CD14-positive monocyte (primary cell): Measurements from ENCODE around the gene SFXN4. TPM values are rescaled to one million over a fixed set of nuclear protein-coding genes. Genes with fewer than 3 reads are reported as not detected.

ENCODE experiments used
- DNase-seq, 3 donors: peaks; one replicate each; pipeline ENCODE4 v3.0.0-alpha.2; 2011 to 2022
- H2AFZ ChIP-seq: 2 replicates; pipeline ENCODE4 v1.6.0; 2012; ENCODE audit warnings: mild to moderate bottlenecking, low read depth, low read length, inconsistent platforms; ENCODE audit not compliant: insufficient read depth, poor library complexity, severe bottlenecking
- H3K27ac ChIP-seq, 2 donors: 1 replicate in 1 of 2; 2 replicates in 1 of 2; pipeline ENCODE4 v1.5.1; 2012 to 2013; ENCODE audit warnings: low read length in 2 of 2, control low read depth in 1 of 2, inconsistent platforms in 1 of 2, low read depth in 1 of 2, mild to moderate bottlenecking in 1 of 2
- H3K27me3 ChIP-seq, 2 donors: one replicate each; pipeline versions ENCODE4 v1.6.0 to v1.6.1; 2011 to 2013; ENCODE audit warnings: low read length in 2 of 2; ENCODE audit not compliant: control insufficient read depth in 2 of 2, insufficient read depth in 2 of 2
- H3K36me3 ChIP-seq, 2 donors: replicated peaks in 1 of 2; 1 replicate in 1 of 2; 2 replicates in 1 of 2; pipeline versions ENCODE4 v1.5.1 to v1.6.1; 2012 to 2013; ENCODE audit warnings: low read length in 2 of 2, control low read depth in 1 of 2, inconsistent platforms in 1 of 2, mild to moderate bottlenecking in 1 of 2; ENCODE audit not compliant: insufficient read depth in 2 of 2, control insufficient read depth in 1 of 2
- H3K4me1 ChIP-seq, 2 donors: 1 replicate in 1 of 2; 2 replicates in 1 of 2; pipeline versions ENCODE4 v1.5.1 to v1.6.1; 2012 to 2013; ENCODE audit warnings: low read length in 2 of 2, control low read depth in 1 of 2, inconsistent platforms in 1 of 2, mild to moderate bottlenecking in 1 of 2, moderate library complexity in 1 of 2; ENCODE audit not compliant: insufficient read depth in 2 of 2, control insufficient read depth in 1 of 2
- H3K4me2 ChIP-seq: replicated peaks from 2 replicates; pipeline ENCODE3; 2012; ENCODE audit warnings: low read length, moderate library complexity, mild to moderate bottlenecking; ENCODE audit not compliant: poor library complexity, severe bottlenecking; ENCODE audit errors: extremely low read depth
- H3K4me3 ChIP-seq, 3 experiments: fragments of 200-600 bp in 1 of 3; sonication (generic) in 1 of 3; replicated peaks in 1 of 3; 1 replicate in 2 of 3; 2 replicates in 1 of 3; pipeline ENCODE4 v1.5.1; 2011 to 2013; ENCODE audit warnings: low read length in 3 of 3, mild to moderate bottlenecking in 3 of 3, control low read depth in 2 of 3, low read depth in 2 of 3, inconsistent platforms in 1 of 3, moderate library complexity in 1 of 3
- H3K79me2 ChIP-seq: 2 replicates; pipeline ENCODE4 v1.6.0; 2012; ENCODE audit warnings: mild to moderate bottlenecking, control low read depth, inconsistent platforms, low read length, moderate library complexity; ENCODE audit not compliant: insufficient read depth
- H3K9ac ChIP-seq: 2 replicates; pipeline ENCODE4 v1.6.0; 2017; ENCODE audit warnings: low read length, mild to moderate bottlenecking; ENCODE audit not compliant: insufficient read depth, poor library complexity, severe bottlenecking
- H3K9me3 ChIP-seq, 2 donors: replicated peaks in 1 of 2; 1 replicate in 1 of 2; 2 replicates in 1 of 2; pipeline versions ENCODE4 v1.5.1 to v1.6.1; 2012 to 2013; ENCODE audit warnings: low read length in 2 of 2, control low read depth in 1 of 2; ENCODE audit not compliant: control insufficient read depth in 1 of 2, insufficient read depth in 1 of 2
- H4K20me1 ChIP-seq: 2 replicates; pipeline ENCODE4 v1.6.0; 2012; ENCODE audit warnings: mild to moderate bottlenecking, low read length, control low read depth, moderate library complexity; ENCODE audit not compliant: insufficient read depth
- H3K27ac Mint-ChIP-seq, 7 donors: one replicate each; pipeline ENCODE4 v1.8.0; 2020; ENCODE audit warnings: mild to moderate bottlenecking in 7 of 7, mixed read lengths in 7 of 7, moderate library complexity in 6 of 7, inconsistent platforms in 2 of 7
- H3K27me3 Mint-ChIP-seq, 3 donors: one replicate each; pipeline ENCODE4 v1.8.0; 2021 to 2022; ENCODE audit warnings: low read depth in 3 of 3, mild to moderate bottlenecking in 3 of 3, mixed read lengths in 3 of 3, moderate library complexity in 3 of 3, inconsistent platforms in 1 of 3
- H3K36me3 Mint-ChIP-seq, 2 donors: one replicate each; pipeline ENCODE4 v1.8.0; 2020; ENCODE audit warnings: mixed read lengths in 2 of 2, inconsistent platforms in 1 of 2, mild to moderate bottlenecking in 1 of 2
- H3K4me1 Mint-ChIP-seq: one replicate; pipeline ENCODE4 v1.8.0; 2020; ENCODE audit warnings: mild to moderate bottlenecking, mixed read lengths
- H3K4me3 Mint-ChIP-seq, 2 donors: one replicate each; pipeline ENCODE4 v1.8.0; 2020; ENCODE audit warnings: mild to moderate bottlenecking in 2 of 2, mixed read lengths in 2 of 2, moderate library complexity in 1 of 2
- H3K9me3 Mint-ChIP-seq, 7 donors: one replicate each; pipeline ENCODE4 v1.8.0; 2020 to 2022; ENCODE audit warnings: mixed read lengths in 7 of 7, mild to moderate bottlenecking in 6 of 7, moderate library complexity in 6 of 7, inconsistent platforms in 2 of 7
- WGBS: methylation state at CpG from one replicate; pipeline ENCODE4 v1.1.5; 2013; ENCODE audit warnings: missing lambda C conversion rate; ENCODE audit not compliant: insufficient coverage; 5-methylcytosine and 5-hydroxymethylcytosine counted together
- intact Hi-C, 2 donors: fragments of 100-400 bp; cut with micrococcal nuclease; formaldehyde crosslinking; loops; one replicate each; pipeline versions ENCODE4 v1.15.0 to v1.15.1; 2023
- polyA plus RNA-seq, 3 donors: library from polyadenylated mRNA; depleted of rRNA in 1 of 3; unstranded in 2 of 3; stranded (reverse) in 1 of 3; fragments of 300-500 nt in 2 of 3; fragments of >200 nt in 1 of 3; fragmentation: Illumina TruSeq in 2 of 3; gene quantifications; 1 replicate in 2 of 3; 2 replicates in 1 of 3; pipeline ENCODE4 v1.2.3, GENCODE V29; 2012 to 2021
- TF ChIP-seq, protein P1 (sequence below): fragments of 200-600 bp; IDR thresholded peaks from one replicate; pipeline ENCODE4 v1.8.0; 2022; ENCODE audit warnings: antibody characterized with exemption, mild to moderate bottlenecking

The SFXN4 gene
- polyA plus RNA-seq, 3 donors = 8.3 to 20.4 (median 18.3) TPM

DNA sequence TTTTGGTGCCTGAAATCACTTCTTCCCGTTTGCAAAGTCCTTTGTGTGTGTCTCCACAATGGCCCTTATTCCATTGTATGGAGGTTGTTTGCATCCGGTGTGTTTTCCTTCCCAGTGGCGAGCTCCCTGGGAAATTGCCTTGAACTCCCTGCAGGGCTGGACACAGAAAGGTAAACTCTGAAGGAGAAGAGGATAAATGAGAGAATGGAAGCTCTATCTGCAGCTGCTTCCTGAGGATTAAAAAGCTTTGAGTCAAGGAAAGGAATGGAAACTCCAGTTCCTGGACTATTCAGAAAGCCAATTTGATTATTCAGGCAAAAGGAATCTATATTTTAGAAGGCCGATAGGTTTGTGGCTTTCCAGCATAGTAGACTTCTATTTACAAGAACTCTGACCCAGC lies 37.5 kb upstream of the SFXN4 start:
- intact Hi-C loops = loop anchor here in 1 of 2 donors (10.0 kb wide), 2 partner anchors 102 to 448 kb away; partner anchors contain the start of gene CACUL1
- Histone ChIP-seq H4K20me1 (no peaks in the 10 kb centered on the region), H3K4me3 (no peak overlapping the region), H3K4me2 (no peak overlapping the region), H3K4me1 (peaks cover 15 to 25% of the 10 kb centered on the region in 2 donors), H3K27ac (no peak overlapping the region), H3K9me3 (no peaks in the 10 kb centered on the region), H2AFZ (no peak overlapping the region), H3K36me3 (no peaks in the 10 kb centered on the region), H3K79me2 (no peaks in the 10 kb centered on the region), H3K9ac (no peak overlapping the region), H3K27me3 (no peaks in the 10 kb centered on the region)
- Mint-ChIP-seq H3K4me3 (no peak overlapping the region), H3K9me3 (no peaks in the 10 kb centered on the region), H3K4me1 (peaks cover 22% of the 10 kb centered on the region), H3K36me3 (no peaks in the 10 kb centered on the region), H3K27ac (no peak overlapping the region), H3K27me3 (peaks cover 3 to 5% (median 3%) of the 10 kb centered on the region in 3 donors)
- 79% methylated on average over 3 of the region's 4 CpGs for WGBS
- no peak for DNase-seq
- TF ChIP-seq, protein P1, sequence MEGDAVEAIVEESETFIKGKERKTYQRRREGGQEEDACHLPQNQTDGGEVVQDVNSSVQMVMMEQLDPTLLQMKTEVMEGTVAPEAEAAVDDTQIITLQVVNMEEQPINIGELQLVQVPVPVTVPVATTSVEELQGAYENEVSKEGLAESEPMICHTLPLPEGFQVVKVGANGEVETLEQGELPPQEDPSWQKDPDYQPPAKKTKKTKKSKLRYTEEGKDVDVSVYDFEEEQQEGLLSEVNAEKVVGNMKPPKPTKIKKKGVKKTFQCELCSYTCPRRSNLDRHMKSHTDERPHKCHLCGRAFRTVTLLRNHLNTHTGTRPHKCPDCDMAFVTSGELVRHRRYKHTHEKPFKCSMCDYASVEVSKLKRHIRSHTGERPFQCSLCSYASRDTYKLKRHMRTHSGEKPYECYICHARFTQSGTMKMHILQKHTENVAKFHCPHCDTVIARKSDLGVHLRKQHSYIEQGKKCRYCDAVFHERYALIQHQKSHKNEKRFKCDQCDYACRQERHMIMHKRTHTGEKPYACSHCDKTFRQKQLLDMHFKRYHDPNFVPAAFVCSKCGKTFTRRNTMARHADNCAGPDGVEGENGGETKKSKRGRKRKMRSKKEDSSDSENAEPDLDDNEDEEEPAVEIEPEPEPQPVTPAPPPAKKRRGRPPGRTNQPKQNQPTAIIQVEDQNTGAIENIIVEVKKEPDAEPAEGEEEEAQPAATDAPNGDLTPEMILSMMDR = no peak

DNA sequence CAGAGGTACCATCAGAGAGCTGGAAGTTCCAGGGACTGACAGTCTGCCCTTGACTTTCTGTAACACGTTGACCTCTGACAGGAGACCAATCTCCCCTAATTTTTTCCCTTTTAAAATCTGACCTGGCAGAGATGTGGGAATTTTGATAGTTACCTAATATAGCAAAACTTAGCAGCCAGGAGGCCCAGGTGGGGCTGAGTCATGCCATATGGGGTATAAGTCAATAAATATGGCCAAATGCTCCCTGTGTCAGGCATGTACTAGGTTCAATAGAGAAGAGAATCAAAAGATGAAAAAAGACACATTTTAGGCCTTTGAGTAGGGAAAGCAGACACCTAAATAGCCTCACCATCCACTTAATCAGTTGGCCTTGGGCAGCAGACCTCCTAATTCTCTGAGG lies 35.7 kb upstream of the SFXN4 start:
- H3K27me3 Mint-ChIP-seq = peaks cover 3 to 5% (median 4%) of the 10 kb centered on the region in 3 donors
- no peaks in the 10 kb centered on the region for H3K9me3 Mint-ChIP-seq
- Histone ChIP-seq H3K4me3 (no peak overlapping the region), H3K9ac (no peak overlapping the region), H3K4me2 (no peak overlapping the region), H4K20me1 (no peaks in the 10 kb centered on the region), H3K9me3 (no peaks in the 10 kb centered on the region), H3K27me3 (no peaks in the 10 kb centered on the region), H3K79me2 (no peaks in the 10 kb centered on the region), H3K36me3 (no peaks in the 10 kb centered on the region), H3K4me1 (peaks cover 14 to 20% of the 10 kb centered on the region in 2 donors), H2AFZ (no peak overlapping the region), H3K27ac (no peak overlapping the region)
- no peak overlapping the region for H3K27ac Mint-ChIP-seq
- H3K36me3 Mint-ChIP-seq = no peaks in the 10 kb centered on the region
- TF ChIP-seq, protein P1 = no peak
- no peak for DNase-seq
- intact Hi-C loops = loop anchor here in 1 of 2 donors (10.0 kb wide), 2 partner anchors 104 to 446 kb away; partner anchors contain the start of gene CACUL1
- WGBS = no CpG with 5 or more reads among the region's 1 CpG
- peaks cover 25% of the 10 kb centered on the region for H3K4me1 Mint-ChIP-seq
- no peak overlapping the region for H3K4me3 Mint-ChIP-seq
